GM12878 (cell line): Measurements from ENCODE around the gene DNAJC5. TPM values are rescaled to one million over a fixed set of nuclear protein-coding genes. Genes with fewer than 3 reads are reported as not detected.

ENCODE experiments used
- BCL11A ChIP-seq: IDR thresholded peaks from 2 replicates; pipeline ENCODE4 v1.6.1; 2011; ENCODE audit warnings: low read depth, low read length
- CBFB ChIP-seq: IDR thresholded peaks from 2 replicates; pipeline ENCODE4 v1.6.1; 2016; ENCODE audit warnings: antibody characterized with exemption, low read depth
- CHD1 ChIP-seq: IDR thresholded peaks from 2 replicates; pipeline ENCODE4 v1.6.1; 2012; ENCODE audit warnings: low read depth, low read length, improper control_type of control experiment
- DPF2 ChIP-seq: fragments of 450-650 bp; IDR thresholded peaks from 2 replicates; pipeline ENCODE4 v1.6.1; 2017; ENCODE audit warnings: mild to moderate bottlenecking
- EP300 ChIP-seq, 2 experiments: fragments of 150-350 bp in 1 of 2; IDR thresholded peaks; 2 replicates each; pipeline ENCODE4 v1.6.1; 2011 to 2012; ENCODE audit warnings: low read depth in 2 of 2, low read length in 2 of 2, borderline replicate concordance in 1 of 2, improper control_type of control experiment in 1 of 2, inconsistent platforms in 1 of 2; ENCODE audit not compliant: control insufficient read depth in 1 of 2
- ETV6 ChIP-seq, 2 experiments: fragments of 450-650 bp in 1 of 2; IDR thresholded peaks in 1 of 2; conservative IDR thresholded peaks in 1 of 2; 2 replicates each; pipeline ENCODE4 v1.6.1; 2014; ENCODE audit warnings: antibody characterized with exemption in 1 of 2, borderline replicate concordance in 1 of 2, low read depth in 1 of 2, mild to moderate bottlenecking in 1 of 2, moderate library complexity in 1 of 2
- FOS ChIP-seq: IDR thresholded peaks from 3 replicates; pipeline ENCODE4 v1.6.1; 2011; ENCODE audit warnings: borderline replicate concordance; ENCODE audit not compliant: insufficient read length; ENCODE audit errors: extremely low read depth
- GATAD2B ChIP-seq: fragments of 450-650 bp; conservative IDR thresholded peaks from 2 replicates; pipeline ENCODE4 v1.6.1; 2017; ENCODE audit warnings: low read depth, mild to moderate bottlenecking, moderate library complexity
- HDGF ChIP-seq: fragments of 450-650 bp; IDR thresholded peaks from 2 replicates; pipeline ENCODE4 v1.6.1; 2016; ENCODE audit warnings: antibody characterized with exemption
- IKZF1 ChIP-seq: fragments of 450-650 bp; conservative IDR thresholded peaks from 2 replicates; pipeline ENCODE4 v1.6.1; 2017; ENCODE audit warnings: antibody characterized with exemption, mild to moderate bottlenecking
- LARP7 ChIP-seq: fragments of 450-650 bp; IDR thresholded peaks from 2 replicates; pipeline ENCODE4 v1.6.1; 2017; ENCODE audit warnings: mild to moderate bottlenecking
- MEF2A ChIP-seq: IDR thresholded peaks from 2 replicates; pipeline ENCODE4 v1.6.1; 2011; ENCODE audit warnings: low read depth, mild to moderate bottlenecking, low read length, moderate library complexity; ENCODE audit not compliant: insufficient read depth
- MYB ChIP-seq: fragments of 150-350 bp; IDR thresholded peaks from 2 replicates; pipeline ENCODE4 v1.6.1; 2014; ENCODE audit warnings: mild to moderate bottlenecking, low read depth, low read length, borderline replicate concordance
- NFIC ChIP-seq: IDR thresholded peaks from 2 replicates; pipeline ENCODE4 v1.6.1; 2012; ENCODE audit warnings: low read depth, mild to moderate bottlenecking, inconsistent platforms, low read length, moderate library complexity
- NR2F1 ChIP-seq: fragments of 450-650 bp; conservative IDR thresholded peaks from 2 replicates; pipeline ENCODE4 v1.6.1; 2017; ENCODE audit warnings: mild to moderate bottlenecking
- PAX8 ChIP-seq: fragments of 450-650 bp; IDR thresholded peaks from 2 replicates; pipeline ENCODE4 v1.6.1; 2017; ENCODE audit warnings: mild to moderate bottlenecking, moderate library complexity
- POLR2AphosphoS2 ChIP-seq: IDR thresholded peaks from 2 replicates; pipeline ENCODE4 v1.6.1; 2011; ENCODE audit warnings: low read depth, mild to moderate bottlenecking, low read length, improper control_type of control experiment, moderate library complexity
- POU2F2 ChIP-seq: IDR thresholded peaks from 3 replicates; pipeline ENCODE4 v1.6.1; 2011; ENCODE audit warnings: low read depth, mild to moderate bottlenecking, low read length, borderline replicate concordance
- RELA ChIP-seq: fragments of 450-650 bp; IDR thresholded peaks from 2 replicates; pipeline ENCODE4 v1.8.0; 2014; ENCODE audit warnings: borderline replicate concordance; ENCODE audit not compliant: partially characterized antibody
- SMAD1 ChIP-seq: fragments of 450-650 bp; IDR thresholded peaks from 2 replicates; pipeline ENCODE4 v1.6.1; 2018; ENCODE audit warnings: mild to moderate bottlenecking, low read depth; ENCODE audit not compliant: partially characterized antibody
- TCF12 ChIP-seq: IDR thresholded peaks from 2 replicates; pipeline ENCODE4 v1.6.1; 2011; ENCODE audit warnings: low read depth, mild to moderate bottlenecking, low read length
- ZBED1 ChIP-seq: IDR thresholded peaks from 2 replicates; pipeline ENCODE4 v1.6.1; 2016; ENCODE audit warnings: borderline replicate concordance
- polyA plus RNA-seq, 11 experiments: library from polyadenylated mRNA; depleted of rRNA in 4 of 11; unstranded in 6 of 11; stranded (reverse) in 5 of 11; fragments of >200 nt; fragmentation: Nextera tagmentation in 4 of 11; fragmentation: Illumina TruSeq in 1 of 11; extraction: Ambion mirVana in 4 of 11; extraction: Trizol in 1 of 11; gene quantifications; 1 replicate in 1 of 11; 2 replicates in 10 of 11; pipeline versions ENCODE4 v1.2.1 to v1.2.3, GENCODE V29; 2011 to 2016; ENCODE audit warnings: inconsistent platforms in 2 of 11, missing spikeins in 2 of 11, low read depth in 1 of 11
- total RNA-seq, 4 experiments: library from RNA; depleted of rRNA in 3 of 4; stranded (reverse); fragments of >200 nt in 3 of 4; fragmentation: Illumina TruSeq in 1 of 4; extraction: Trizol in 1 of 4; gene quantifications; 2 replicates each; pipeline versions ENCODE4 v1.2.1 to v1.2.3, GENCODE V29; 2013 to 2021
- TF ChIP-seq, protein P1 (sequence below), 3 experiments: IDR thresholded peaks in 2 of 3; conservative IDR thresholded peaks in 1 of 3; 2 replicates each; pipeline ENCODE4 v1.5.1; 2011; ENCODE audit warnings: low read depth in 3 of 3, low read length in 3 of 3, mild to moderate bottlenecking in 3 of 3, control low read depth in 2 of 3, moderate library complexity in 2 of 3, inconsistent platforms in 1 of 3, mixed read lengths in 1 of 3; ENCODE audit not compliant: control insufficient read depth in 2 of 3, insufficient read depth in 1 of 3; ENCODE audit errors: extremely low read depth in 1 of 3
- TF ChIP-seq, protein P2 (sequence below): IDR thresholded peaks from 2 replicates; pipeline ENCODE4 v1.6.1; 2011; ENCODE audit warnings: low read depth, low read length, improper control_type of control experiment, borderline replicate concordance
- TF ChIP-seq, protein P3 (sequence below): IDR thresholded peaks from 2 replicates; pipeline ENCODE4 v1.6.1; 2011; ENCODE audit warnings: borderline replicate concordance, low read depth, mild to moderate bottlenecking, moderate library complexity, low read length; ENCODE audit not compliant: insufficient read depth, poor library complexity, severe bottlenecking

DNAJC5 gene
- total and polyA plus RNA-seq, 10 of the 15 experiments (the other 5 are each of a cell fraction or from before 2014, with no cell fraction given), result 0.69 to 36.8 (median 17.0) TPM

DNA sequence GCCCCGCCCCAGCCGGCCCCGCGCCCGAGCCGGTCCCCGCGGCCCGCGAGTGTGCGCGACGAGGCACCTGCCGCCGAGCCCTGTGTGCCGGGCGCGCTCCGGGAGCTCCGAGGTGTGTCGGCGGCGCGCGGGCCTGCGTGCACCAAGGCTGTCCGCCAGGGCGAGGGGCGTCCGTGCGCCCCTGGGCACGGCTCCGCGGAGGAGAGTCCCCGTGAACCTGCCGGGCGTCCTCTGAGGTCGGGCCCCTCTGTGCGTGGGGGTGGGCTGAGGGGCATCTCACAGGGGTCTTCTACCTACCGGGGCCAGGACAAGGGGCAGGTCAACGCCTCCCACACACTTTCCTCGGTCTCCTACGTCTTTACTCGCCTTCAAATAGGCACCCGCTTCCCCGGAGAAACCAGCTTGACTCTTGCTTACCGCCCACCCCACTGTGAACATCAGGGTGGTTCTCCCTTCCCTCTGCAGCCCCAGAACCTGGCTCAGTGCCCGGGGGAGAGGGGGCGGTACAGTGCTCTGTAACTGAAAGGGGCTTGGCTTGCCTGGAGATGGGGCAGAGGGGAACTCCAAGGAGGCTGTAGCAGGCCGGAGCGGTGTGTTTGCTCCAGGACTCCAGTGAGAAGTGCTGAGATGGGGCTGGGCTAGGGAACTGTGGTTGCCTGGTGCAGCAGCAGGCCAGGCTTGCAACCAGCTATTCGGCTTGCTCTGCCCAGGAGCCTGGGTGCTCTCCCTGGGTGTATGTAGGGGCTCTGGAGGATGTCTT is 84.8 kb downstream of the DNAJC5 start, which contains the start of gene SAMD10 (continued):
- 0 out of 2 replicates have a peak, but pooled peaks have one; percentile 16 for TF ChIP-seq CHD1
- TF ChIP-seq, protein P1, sequence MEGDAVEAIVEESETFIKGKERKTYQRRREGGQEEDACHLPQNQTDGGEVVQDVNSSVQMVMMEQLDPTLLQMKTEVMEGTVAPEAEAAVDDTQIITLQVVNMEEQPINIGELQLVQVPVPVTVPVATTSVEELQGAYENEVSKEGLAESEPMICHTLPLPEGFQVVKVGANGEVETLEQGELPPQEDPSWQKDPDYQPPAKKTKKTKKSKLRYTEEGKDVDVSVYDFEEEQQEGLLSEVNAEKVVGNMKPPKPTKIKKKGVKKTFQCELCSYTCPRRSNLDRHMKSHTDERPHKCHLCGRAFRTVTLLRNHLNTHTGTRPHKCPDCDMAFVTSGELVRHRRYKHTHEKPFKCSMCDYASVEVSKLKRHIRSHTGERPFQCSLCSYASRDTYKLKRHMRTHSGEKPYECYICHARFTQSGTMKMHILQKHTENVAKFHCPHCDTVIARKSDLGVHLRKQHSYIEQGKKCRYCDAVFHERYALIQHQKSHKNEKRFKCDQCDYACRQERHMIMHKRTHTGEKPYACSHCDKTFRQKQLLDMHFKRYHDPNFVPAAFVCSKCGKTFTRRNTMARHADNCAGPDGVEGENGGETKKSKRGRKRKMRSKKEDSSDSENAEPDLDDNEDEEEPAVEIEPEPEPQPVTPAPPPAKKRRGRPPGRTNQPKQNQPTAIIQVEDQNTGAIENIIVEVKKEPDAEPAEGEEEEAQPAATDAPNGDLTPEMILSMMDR (IDR thresholded peaks at IDR 0.05 in 2 of 3, conservative IDR thresholded peaks at IDR 0.05 in 1 of 3; ENCODE audit: control insufficient read depth in 2 of 3, extremely low read depth in 1 of 3, insufficient read depth in 1 of 3, low read depth in 3 of 3, low read length in 3 of 3), result no peak; a peak in 1 of 6 replicates
- TF ChIP-seq LARP7, result peak; percentile 60; the same call in 1 of the 2 replicates
- 0 out of 2 replicates have a peak, but pooled peaks have one; percentile 20 for TF ChIP-seq MEF2A
- no peak for TF ChIP-seq EP300 (IDR thresholded peaks at IDR 0.05; ENCODE audit: borderline replicate concordance in 1 of 2, control insufficient read depth in 1 of 2, low read depth in 2 of 2, low read length in 2 of 2)
- peak; percentile 63 for TF ChIP-seq DPF2
- peak; percentile 67; the same call in 1 of the 2 replicates for TF ChIP-seq ZBED1
- peak; percentile 60 for TF ChIP-seq RELA
- TF ChIP-seq NR2F1, result peak; percentile 59
- peak; percentile 61; the same call in 1 of the 2 replicates for TF ChIP-seq GATAD2B
- TF ChIP-seq BCL11A, result 0 out of 2 replicates have a peak, but pooled peaks have one; percentile 2
- TF ChIP-seq POLR2AphosphoS2, result 0 out of 2 replicates have a peak, but pooled peaks have one; percentile 55
- TF ChIP-seq TCF12, result 0 out of 2 replicates have a peak, but pooled peaks have one; percentile 7
- TF ChIP-seq, protein P2, sequence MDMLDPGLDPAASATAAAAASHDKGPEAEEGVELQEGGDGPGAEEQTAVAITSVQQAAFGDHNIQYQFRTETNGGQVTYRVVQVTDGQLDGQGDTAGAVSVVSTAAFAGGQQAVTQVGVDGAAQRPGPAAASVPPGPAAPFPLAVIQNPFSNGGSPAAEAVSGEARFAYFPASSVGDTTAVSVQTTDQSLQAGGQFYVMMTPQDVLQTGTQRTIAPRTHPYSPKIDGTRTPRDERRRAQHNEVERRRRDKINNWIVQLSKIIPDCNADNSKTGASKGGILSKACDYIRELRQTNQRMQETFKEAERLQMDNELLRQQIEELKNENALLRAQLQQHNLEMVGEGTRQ, result no peak
- TF ChIP-seq HDGF, result 0 out of 2 replicates have a peak, but pooled peaks have one; percentile 71
- TF ChIP-seq FOS, result no peak
- no peak for TF ChIP-seq PAX8
- TF ChIP-seq ETV6 (conservative IDR thresholded peaks at IDR 0.05 in 1 of 2, IDR thresholded peaks at IDR 0.05 in 1 of 2; ENCODE audit: borderline replicate concordance in 1 of 2, low read depth in 1 of 2), result 0 out of 4 replicates have a peak, but pooled peaks of 1 of the 2 experiments have one; percentile 11
- TF ChIP-seq MYB, result no peak
- TF ChIP-seq IKZF1, result peak; percentile 48
- TF ChIP-seq NFIC, result no peak
- TF ChIP-seq, protein P3, sequence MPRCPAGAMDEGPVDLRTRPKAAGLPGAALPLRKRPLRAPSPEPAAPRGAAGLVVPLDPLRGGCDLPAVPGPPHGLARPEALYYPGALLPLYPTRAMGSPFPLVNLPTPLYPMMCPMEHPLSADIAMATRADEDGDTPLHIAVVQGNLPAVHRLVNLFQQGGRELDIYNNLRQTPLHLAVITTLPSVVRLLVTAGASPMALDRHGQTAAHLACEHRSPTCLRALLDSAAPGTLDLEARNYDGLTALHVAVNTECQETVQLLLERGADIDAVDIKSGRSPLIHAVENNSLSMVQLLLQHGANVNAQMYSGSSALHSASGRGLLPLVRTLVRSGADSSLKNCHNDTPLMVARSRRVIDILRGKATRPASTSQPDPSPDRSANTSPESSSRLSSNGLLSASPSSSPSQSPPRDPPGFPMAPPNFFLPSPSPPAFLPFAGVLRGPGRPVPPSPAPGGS, result peak; percentile 42
- peak; percentile 69 for TF ChIP-seq CBFB
- TF ChIP-seq POU2F2, result peak; percentile 48; the same call in 2 of the 3 replicates
- TF ChIP-seq SMAD1, result peak; percentile 97
